Activated gamma-delta T cell treated with Interleukin-2 at 50 U/mL for 16 hours (primary cell): ENCODE data around the gene RHBDD3.

Experiments used
- DNase-seq: peaks from one replicate; pipeline ENCODE4 v3.0.0-alpha.2; 2020

Gene RHBDD3

DNA sequence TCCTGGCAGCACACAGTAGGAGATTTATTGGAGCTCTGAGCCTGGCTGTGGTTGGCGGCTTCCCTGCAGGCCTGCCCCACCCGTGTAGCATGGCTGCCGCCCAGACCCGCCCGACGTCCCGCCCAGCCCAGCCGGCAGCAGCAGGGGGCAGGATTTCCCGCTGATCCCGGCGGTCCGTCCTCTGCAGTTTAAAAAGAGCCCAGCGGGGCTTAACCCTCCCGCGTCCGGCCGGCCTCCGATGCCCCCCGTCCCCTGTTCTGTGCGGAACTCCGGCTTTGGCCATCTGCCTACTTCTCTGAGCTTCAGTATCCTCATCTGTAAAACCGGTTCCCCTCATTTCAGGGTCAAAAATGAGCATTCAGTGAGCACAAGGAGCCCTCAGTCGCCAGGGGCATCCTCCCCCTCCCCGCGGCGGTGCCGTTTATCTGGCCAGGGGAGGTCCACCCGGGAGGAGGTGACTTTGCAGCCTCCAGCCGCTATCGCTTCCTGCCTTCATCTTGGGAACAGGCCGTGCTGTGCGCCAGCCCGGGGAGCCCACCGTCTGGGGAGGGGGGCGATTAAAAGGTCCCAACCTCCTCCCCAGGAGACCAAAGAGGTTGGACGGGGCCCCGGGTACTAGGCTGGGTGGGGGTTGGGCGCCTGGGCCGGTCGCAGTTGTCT, 38.5 kb upstream of the RHBDD3 start, which contains the start of gene GAS2L1:
Gene GAS2L1, plus strand, starts transcription at position 476 of the 660 bp plus-strand sequence. CDS start 1,456 bp downstream, outside the sequence.
- DNase-seq: peak; percentile 21

- DNase-seq: no peak
Measured at GRCh38 chr22:29305836-29306174, 38.0 kb upstream of the RHBDD3 start.

GRCh38 chr22:29302681-29303465, 35.1 kb upstream of the RHBDD3 start:
- no peak for DNase-seq

DNA sequence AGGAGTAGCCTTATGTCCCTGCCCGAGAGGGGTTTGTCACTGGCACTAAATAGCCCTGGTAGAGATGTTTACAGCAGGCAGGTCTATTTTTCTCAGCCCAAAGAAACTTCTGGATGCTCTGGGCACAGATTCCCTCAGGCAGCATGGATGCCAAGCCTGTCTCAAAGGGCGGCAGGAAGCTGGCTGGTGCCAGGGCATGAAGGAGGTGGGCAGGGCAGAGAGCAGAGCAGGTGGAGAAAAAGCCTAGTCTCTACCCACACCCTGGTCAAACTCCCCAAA, 34.6 kb upstream of the RHBDD3 start:
- no peak for DNase-seq

DNA sequence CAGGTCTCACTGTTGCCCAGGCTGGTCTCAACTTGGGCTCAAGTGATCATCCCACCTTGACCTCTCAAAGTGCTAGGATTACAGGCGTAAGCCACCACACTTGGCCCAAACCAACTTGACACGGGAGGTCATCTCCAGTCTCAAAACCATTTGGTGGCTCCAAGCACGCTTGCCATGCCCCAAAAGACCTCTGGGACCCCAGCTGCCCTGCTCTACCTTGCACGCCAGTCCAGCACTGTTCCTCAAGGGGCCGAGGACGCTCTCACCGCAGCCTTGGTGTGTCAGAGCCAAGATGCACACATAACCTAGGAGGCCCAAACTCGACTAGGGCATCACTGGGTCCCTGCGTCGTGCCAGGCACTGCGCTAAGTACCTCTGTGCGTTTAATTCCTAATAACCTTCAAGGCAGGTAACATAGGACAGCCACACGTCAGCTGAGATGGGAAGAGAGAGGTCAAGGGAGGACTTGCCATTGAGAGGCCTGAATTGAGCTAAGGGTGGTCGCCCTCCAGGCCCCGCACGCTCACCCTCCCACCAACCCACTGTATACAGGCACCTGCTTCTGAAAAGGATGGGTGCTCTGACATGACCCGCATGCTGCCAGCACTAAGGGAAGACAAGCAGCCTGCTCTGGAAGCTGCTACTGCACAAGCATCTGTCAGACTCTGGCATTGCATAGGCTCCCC, 34.1 kb upstream of the RHBDD3 start:
- DNase-seq: no peak

DNA sequence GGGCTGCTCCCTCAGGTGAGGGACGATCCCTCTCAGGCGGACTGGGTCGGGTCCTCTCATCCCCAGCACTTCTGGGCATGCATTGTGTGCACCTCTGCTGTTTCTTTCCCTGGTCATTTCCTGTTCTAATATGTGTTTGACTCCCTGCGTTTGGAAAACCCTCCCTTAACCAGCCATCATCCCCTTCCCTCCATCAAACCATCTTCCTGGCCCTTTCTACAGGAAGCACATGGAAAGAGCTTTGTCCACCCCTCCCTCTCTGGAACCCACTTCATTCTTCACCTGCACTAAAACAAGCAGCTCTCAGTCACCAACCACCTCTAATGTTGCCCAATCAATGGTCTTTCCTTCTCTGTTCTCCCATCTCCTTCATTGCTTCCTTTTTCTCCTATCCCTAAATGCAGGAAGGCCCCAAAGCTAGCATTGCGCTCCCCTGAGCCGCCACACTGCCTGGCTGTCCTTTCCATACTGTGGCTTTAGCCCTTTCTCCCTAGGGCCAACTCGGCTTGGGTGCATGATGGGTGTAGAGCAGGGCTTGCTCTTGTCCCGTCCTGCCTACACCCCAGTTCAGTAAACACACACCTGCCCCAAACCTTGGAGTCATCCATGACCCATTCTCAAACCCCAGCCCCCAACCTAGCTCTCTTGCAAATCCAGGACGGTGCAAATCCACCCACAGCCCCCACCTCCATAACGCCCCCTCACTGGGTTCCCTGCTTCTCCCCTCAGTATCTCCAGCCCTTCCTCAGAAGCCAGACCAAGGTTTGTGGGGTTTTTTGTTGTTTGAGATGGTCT, 33.2 kb upstream of the RHBDD3 start:
- no peak for DNase-seq

DNA sequence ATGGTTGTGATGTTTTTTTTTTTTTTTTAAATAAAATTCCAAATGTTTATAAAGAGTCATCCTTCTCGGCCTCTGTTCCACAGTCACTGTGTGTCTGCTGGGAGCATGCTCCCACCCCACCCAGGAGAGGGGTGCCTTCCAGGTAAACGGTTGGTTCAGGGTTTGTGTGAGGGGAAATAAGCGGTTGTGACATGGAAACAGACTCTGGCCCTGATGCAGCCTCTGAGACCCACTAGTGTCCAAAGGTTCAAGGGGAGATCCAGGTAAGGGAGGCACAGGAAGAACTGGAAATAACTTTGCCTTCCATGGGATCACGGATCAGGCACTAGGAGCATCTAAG, 32.7 kb upstream of the RHBDD3 start:
- no peak for DNase-seq

GRCh38 chr22:29299136-29299900, 31.5 kb upstream of the RHBDD3 start:
- no peak for DNase-seq

GRCh38 chr22:29298641-29299040, 30.9 kb upstream of the RHBDD3 start:
- DNase-seq: no peak

DNA sequence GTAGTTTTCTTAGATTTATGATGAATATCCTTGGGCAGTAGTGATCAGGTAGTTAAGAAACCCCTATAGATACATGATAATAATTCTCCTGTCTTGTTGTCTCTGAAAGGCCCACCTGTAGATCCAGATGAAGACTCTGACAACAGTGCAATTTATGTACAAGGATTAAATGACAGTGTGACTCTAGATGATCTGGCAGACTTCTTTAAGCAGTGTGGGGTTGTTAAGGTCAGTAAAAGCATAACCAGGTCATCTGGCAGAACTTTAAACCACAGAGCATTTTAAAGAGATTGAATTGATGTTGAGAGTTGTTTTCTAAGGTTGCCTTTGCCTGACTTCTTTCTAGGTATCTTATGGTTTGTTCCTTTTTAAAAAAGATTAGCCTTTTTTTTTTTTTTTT, 24.6 kb upstream of the RHBDD3 start:
- no peak for DNase-seq

DNA sequence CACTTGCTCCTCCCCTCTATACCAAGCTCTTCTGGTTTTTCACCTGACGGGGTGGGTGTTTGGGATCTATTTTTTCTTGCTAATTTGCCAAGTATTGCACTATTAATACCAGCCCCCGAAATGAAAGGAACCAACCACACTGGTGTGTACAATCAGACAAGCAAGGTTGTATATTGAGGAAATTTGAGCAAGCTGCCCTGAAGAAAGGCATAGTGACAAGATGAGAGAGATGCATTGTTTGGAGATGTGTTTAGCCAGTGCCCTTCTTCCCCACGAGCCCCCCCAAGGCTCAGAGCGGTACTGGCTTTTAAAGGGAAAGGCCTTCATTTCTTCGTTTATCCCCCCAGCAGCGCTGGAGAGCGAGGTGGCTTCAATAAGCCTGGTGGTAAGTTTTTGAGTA, 23.4 kb upstream of the RHBDD3 start:
- DNase-seq: no peak

DNA sequence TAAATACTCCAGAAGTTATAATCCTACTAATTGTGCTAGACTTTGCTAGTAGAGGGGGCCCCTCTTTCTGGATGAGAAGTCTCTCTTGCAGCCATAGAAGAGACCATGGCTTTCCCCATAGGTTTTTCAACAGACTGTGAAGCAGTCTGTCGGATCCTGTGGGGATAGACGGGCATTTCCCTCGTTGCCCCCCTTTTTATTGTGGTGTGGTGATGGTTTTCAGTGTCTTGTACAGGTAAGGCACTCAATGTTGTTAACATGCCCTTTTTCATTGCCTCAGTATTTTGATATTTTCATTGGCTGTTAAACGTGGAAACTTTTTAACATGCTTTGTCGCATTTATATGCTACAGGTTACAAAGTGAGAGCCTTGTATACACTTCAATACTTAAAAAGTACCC, 22.3 kb upstream of the RHBDD3 start:
- no peak for DNase-seq

- DNase-seq: no peak
Measured at GRCh38 chr22:29288837-29289236, 21.1 kb upstream of the RHBDD3 start.

DNA sequence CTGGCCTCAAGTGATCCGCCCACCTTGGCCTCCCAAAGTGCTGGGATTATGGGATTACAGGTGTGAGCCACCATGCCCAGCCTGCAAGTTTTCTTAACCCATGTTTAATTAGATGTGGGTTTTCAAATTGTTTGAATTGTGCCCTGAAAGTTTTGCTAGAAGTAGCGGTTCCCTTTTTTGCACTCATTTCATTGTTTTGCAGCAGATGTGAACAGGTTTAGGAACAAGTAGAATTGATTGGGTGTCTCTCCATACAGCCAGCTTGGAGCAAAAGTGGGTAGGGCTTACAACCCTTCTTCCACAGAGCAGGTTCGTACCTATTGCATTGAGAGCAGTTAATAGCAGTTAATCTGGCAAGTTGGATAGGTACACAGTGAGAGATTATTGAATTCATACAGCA, 16.4 kb upstream of the RHBDD3 start:
- DNase-seq: no peak

- no peak for DNase-seq
Measured at GRCh38 chr22:29277927-29278326, 10.1 kb upstream of the RHBDD3 start.

DNA sequence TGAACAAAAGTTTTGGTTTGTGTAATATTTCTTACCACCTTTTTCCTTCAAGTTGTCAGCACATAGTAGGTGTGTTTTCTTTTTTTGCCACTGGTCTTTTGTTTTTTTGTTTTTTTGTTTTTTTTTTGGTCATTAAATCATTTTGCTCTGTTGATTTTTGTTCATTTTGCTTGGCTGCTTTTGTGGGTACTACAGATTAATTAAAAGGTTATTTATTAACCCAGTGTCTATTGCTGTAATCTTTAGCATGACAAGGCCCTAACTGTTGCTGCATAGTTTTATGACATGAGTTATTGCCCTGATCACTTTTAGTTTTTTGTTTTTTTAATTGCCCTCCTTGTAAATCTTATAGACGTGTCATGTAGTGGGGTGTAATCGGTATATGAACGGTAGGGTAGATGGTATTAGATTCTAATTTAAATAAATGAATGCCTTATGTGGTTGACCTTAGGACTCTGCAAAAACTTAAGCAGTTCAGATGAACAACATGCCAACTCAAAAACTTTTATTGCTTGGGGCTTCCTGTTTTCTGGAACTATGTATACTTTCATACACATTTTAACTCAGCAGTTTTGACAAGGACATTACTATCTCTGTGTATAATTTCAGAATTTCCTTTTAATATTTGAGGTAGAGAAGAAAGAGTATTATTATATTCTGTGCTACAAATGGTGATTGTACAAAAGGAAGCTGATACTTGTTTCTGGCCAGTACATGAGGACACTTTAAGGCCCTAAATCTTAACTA, 8.2 kb upstream of the RHBDD3 start:
- no peak for DNase-seq

- DNase-seq: no peak
Measured at GRCh38 chr22:29275167-29275566, 7.4 kb upstream of the RHBDD3 start.

DNA sequence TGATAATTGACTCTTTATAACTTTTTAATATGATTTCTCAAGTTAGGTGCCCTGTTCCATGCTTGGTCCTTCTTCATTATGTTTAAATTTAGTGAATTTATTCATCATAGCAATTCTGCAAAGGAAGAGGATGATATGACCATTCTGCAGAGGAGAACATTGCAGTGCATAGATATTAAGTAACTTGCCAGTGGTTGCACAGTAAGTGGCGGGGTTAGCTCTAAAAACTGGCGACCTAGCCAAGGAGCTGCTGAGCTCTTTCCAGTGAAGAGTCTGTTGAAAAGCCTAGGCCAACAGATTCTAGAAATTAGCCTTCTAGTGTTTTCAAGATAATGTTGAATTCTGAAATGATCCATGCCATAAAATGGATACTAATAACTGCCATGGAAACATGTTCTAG, 4.8 kb upstream of the RHBDD3 start:
- no peak for DNase-seq

- no peak for DNase-seq
Measured at GRCh38 chr22:29270475-29271271, 2.9 kb upstream of the RHBDD3 start.

GRCh38 chr22:29269731-29270474, 2.1 kb upstream of the RHBDD3 start:
- no peak for DNase-seq

- DNase-seq: no peak
Measured at GRCh38 chr22:29269230-29269604, 1.4 kb upstream of the RHBDD3 start.
